Activated CD4-positive, alpha-beta T cell treated with anti-CD3 and anti-CD28 coated beads for 48 hours (primary cell): Measurements from ENCODE around the gene CENPN.
A peak's percentile ranks its signal among the peaks of the same experiment; 100 is the strongest.

Experiments used
- DNase-seq: peaks from one replicate; pipeline ENCODE4 v3.0.0-alpha.2; 2020

Gene CENPN

DNA sequence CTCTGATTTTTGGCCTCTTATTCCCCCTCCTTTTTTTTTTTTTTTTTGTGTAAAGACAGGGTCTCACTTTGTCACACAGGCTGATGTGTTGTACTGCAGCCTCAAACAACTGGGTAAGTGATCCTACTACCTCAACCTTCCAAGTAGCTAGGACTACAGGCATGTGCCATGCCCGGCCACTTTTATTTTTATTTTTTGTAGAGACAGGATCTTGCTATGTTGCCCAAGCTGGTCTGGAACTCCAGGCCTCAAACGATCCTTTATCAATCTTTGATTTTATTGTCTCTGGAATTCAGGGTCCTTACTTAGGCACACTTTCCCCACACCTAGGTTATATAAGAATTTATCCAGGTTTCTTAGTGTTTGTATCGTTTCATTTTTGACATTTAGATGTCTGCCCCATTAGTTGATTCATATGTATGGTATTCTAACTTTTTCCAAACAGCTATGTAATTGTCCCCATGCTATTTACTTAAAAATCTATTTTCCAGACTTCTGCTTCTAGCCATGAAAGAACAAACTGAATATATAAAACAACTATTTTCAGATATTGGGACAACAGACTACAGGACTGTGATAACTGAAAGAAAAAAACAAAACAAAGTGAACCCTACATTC, 14.2 kb upstream of the CENPN start:
- no peak for DNase-seq

DNA sequence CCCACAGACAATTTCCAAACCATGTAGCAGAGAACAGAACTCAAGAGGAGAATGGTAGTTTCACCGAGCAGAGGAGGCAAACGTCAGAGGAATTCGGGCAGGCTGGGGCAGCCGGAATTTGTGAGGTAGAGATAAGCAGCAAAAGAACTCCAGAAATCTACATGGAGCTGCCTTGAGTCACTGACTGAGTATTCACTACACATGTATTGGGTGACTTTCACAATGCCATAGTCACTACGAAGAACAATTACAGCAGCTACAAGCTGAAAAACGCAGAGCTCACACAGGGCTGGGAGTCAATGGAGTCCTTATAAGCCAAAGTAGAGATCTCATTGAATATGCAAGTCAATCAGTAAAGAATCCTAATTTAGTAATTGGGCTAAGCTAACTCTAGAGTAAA, 13.7 kb upstream of the CENPN start:
- DNase-seq: no peak

DNA sequence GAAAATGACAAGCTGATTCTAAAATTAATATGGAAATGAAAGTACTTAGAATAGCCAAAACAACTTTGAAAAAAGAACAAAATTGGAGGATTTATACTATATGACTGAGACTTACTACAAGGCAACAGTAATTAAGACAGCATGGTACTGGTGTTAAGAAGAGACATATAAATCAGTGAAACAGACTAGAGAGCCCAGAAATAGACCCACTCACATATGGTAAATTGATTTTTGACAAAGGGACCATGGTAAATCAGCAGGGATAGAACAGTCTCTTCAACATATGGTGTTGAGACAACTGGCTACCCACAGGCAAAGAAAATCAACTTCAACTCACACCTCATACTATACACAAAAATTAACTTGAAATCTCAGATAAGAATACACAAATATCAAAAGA, 13.2 kb upstream of the CENPN start:
- no peak for DNase-seq

DNA sequence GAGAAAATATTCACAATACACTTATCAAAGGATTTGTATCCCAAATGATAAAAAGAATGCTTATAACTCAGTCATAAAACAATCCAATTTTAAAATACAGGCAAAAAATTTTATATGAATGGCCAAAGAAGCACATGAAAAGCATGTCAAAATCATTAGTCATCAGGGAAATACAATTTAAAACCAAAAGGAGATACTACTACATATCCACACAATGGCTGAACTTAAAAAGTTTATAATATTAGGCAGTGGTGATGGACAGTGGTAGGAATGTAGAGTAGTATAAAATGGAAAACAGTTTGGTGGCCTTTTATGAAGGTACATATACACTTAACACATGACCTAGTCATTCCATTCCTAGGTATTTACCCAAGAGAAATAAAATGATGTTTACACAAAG, 12.6 kb upstream of the CENPN start:
- DNase-seq: no peak

DNA sequence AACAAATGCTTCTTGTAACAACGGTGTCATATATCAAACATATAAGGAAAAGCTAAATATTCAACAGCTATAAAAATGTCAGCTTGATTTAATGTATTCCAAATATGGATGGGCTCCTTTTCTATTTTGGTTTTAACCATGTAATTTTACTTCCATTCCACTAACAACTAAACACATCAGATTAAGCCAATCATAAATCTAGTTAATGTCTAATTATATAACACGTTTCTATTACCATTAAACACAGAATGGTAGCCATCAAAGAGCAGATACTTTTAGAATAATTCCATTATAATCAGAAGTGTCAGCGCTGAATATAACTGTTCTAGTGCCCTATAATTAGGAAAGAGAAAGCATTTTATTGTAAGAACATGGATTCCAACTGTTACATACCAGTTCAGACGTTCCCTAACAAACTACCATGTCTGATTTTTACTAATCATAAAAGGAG, 10.3 kb upstream of the CENPN start:
- DNase-seq: no peak

DNA sequence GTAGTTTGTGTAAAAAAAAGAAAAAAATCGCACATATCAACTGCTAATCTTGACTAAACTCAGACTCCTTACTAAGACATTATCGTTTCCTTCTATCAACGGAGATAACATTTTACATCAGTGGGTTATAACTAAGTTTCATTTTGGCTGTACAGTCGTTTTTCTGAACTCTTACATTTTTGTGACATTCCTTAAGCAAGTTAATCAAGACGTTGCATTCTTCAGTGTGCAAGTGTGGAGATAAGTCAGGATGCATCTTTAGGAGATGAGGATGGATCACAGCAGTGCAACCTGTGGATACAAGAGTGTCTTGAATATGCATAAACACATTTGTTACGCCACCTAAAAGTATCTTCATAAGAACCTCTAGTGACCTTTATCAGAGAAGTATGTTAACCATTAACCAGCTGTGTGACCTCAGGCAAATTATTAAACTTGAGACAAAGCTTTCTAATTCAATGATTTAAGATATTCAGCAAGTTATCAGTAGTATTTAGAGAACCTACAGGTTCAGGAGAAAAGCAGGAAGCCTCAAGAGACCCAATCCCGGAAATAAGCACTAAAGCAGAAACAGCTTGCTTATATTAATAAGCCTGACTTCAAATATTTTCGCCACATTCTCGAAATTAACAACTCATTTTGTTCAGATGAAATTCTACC, 9.7 kb upstream of the CENPN start:
- DNase-seq: no peak

DNA sequence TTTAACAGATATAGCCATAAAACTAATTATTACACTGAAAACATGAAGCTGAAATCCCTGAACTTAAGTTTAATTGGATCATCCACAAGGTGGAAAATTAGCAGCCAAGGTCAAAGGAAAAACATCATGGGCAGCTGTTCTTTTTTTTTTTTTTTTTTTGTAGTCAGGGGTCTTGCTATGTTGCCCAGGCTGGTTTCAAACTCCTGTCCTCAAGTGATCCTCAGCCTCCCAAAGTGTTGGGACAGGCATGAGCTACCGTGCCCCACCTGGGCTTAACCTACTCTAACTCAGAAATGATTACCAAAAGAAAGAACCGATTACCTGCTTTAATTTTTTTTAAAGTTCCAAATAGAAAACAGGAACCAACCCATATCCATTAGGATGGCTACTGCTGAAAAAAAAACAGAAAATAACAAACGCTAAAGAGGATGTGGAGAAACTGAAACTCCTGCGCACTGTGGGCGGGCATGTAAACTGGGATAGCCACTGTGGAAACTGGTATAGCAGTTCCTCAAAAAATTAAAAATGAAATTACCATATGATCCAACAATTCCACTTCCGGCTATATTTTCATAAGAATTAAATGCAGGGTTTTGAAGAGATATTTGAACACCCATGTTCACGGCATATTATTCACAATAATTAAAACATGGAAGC, 8.9 kb upstream of the CENPN start:
- no peak for DNase-seq

DNA sequence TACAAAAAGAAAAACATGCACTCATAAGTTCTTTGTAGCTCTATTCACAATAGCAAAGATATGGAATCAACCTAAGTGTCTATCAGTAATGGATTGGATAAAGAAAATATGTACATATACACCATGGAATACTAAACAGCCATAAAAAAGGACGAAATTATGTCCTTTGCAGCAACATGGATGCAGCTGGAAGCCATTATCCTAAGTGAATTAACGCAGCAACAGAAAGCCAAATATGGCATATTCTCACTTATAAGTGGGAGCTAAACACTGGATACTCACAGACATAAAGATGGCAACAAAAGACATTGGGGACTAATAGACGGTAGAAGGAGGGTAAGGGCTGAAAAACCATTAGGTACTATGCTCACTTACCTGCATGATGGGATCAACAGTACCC, 6.1 kb upstream of the CENPN start:
- no peak for DNase-seq

DNA sequence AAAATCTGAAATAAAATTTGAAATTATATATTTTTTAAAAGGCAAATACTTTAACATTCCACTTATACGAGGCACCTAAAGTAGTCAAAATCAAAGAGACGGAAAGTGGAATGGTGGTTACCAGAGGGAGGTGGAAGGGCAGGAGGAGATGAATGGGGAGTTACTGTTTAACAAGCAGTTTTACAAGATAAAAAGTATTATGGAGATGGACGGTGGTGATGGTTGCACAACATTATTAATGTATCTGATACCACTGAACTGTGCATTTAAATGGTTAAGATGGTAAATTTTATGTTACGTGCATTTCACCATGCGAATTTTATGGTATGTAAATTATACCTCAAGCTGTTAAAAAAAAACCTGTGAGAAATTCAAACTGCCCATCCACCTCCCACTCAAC, 5.7 kb upstream of the CENPN start:
- DNase-seq: no peak

DNA sequence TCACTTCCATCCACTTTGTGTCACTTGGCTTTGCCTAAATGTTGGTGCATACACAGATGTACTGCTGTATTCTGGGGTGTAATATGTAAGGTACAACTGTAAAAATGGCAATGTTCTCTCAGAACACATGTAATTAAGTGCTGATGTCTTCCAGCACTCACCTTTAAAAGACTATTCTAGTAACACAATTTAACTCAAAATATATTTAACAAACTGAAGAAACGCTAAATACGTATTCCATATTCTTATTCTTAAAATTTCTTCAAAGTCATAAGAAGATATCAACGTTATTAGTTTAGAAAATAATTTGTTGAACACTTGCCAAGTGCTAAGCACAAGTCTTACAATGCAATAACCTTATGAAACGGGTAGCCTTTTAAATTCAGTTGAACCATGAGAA, 4.0 kb upstream of the CENPN start:
- no peak for DNase-seq

DNA sequence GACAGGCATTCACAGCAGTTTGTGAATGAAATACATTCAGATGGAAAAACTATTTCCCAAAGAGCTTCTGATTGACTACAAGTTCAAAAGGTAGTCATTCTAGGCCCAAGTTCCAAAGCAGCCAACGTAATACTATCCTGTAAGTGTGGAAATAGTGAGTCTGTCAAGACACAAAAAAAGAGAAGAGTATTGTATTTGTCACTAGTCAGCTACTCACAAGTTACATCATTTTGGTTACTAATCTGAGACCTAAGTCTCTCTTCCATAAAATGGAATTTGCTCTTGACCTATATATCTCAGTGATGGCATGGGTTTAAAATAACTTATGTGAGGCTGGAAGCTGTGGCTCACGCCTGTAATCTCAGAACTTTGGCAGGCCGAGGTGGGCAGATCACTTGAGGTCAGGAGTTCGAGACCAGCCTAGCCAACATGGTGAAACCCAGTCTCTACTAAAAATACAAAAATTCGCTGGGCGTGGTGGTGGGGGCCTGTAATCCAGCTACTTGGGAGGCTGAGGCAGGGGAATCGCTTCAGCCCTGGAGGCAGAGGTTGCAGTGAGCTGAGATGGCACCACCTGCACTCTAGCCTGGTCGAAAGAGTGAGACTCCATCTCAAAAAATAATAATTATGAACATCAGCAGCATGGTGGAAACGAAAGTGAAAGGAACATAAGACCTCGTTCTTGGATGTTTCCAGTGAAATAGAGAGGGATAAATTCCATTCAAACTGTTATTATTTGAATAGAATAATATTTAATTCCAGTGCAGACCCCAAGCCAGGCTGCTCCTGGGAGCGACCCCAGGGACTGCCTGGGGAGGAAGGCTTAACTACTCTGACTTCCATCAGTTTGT, 3.2 kb upstream of the CENPN start:
- peak; percentile 45 for DNase-seq

DNA sequence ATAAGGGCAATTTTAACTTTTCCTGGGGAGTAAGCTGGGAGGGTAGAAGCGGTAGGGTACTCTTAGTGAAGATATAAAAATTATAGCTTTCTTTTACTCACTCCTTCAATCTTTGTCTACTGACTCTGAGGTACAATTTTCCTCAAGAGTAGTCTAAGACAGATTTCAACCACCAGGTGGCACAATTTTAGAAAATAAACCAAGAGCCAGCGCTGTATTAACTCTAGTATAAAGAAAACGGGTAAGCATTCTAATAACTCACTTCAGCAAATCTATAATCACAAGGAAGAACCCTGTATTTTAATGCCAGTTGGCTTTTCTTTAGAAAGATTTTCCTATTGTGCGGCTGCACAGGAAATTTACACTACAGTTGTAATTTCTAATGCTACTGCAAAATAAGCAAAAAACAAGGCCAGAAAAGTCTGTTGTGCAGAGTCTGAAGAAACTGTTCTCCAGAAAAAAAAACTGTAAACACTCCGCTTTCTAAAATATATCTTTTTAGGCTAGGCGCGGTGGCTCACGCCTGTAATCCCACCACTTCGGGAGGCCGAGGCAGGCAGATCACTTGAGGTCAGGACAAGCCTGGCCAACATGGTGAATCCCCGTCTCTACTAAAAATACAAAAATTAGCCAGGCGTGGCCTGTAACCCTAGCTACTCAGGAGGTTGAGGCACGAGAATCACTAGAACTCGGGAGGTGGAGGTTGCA, 2.2 kb upstream of the CENPN start:
- peak; percentile 18 for DNase-seq

DNA sequence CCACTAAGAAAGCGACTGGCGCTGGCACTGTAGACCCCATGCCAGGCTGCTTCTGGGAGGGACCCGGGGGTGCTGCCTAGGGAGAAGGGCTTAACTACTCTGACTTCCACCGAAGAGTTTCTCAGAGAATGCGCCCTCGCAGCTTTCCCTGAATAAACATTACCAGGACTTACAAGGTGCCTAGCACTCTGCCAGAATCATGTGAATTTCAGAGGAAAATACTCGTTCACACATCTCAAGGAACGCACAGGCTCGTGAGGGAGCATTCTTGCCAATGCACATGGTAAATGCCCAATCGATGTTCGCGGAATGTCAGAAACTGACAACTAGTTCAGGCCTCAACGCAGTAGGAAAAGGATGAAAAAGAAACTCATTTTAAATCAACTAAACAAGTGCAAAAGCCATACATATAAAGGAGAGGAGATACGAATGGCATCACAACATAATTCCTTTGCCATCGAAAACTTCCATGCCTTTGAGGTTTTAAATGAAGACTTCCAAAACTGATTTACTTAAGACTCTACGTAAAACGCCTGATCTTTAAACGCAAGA, 1.3 kb upstream of the CENPN start:
- no peak for DNase-seq

DNA sequence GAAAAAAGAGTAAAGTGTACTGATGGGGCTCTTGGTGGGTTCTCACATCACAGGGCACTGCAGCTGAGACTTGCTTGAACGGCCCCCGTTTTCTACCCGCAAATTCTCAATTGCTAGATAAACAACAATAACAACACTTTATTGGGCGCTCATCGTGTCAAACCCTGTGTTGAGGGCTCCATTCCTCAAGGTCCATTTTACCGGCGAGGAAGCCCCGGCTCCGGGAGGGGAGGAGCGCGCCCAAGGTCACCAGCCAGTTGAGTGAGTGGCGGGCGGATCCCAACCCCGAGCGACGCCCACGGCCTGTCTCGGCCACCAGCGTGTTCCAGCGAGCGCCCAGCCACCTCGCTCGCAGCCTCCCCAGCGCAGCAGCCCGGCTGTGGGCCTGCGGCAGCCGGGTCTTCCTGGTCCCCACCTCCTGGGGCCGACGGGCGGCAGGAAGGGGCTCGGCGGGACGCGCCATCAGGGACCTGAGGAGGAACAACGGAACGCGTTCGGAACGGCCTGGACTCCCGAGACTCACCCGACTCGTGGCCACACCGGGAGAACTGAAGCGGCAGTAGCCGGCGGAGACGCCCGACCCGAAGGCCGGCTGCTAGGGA, 702 bp upstream of the CENPN start:
- peak; percentile 84 for DNase-seq

DNA sequence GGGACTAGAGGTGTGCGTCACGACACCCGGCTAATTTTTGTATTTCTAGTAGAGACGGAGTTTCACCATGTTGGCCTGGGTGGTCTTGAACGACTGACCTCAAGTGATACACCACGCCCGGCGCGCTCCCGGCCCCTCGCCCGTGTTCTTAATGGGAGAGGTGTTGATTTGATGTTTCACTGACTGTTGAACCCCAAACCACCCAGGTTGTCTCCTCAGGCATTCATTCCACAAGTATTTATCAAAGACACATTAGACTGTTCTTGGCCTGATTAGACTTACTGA, 1.4 kb downstream of the CENPN start:
- no peak for DNase-seq

DNA sequence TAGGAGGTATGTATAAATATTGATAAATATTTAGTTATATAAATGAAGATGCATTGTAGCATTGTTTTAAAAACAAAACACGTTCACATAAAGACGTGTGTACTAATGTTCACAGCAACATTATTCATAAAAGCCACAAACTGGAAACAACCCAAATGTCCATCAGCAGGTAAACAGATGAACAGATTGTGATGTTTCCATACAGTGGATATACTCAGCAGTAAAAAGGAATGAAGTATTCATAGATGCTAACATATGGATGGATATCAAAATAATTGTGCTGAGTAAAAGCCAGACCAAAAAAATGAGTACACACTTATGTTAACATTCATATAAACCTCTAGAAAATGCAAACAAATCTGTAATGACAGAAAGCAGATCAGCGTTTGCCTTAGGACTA, 6.0 kb downstream of the CENPN start:
- no peak for DNase-seq

DNA sequence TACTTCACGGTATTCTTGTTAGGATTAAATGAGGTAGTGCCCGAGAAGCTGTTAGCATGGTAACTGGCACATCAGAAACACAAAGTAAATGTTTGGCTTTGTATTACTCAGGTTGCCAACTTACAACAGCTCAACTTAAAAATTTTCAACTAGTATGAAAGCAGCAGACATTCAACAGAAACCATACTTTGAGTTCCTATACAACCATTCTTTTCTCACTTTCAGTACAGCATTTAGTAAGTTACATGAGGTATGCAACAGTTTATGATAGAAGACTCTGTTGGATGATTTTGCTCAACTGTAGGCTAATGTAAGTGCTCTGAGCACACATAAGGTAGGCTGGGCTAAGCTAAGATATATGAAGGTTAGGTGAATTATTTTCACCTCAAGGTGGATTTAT, 7.7 kb downstream of the CENPN start:
- DNase-seq: no peak

DNA sequence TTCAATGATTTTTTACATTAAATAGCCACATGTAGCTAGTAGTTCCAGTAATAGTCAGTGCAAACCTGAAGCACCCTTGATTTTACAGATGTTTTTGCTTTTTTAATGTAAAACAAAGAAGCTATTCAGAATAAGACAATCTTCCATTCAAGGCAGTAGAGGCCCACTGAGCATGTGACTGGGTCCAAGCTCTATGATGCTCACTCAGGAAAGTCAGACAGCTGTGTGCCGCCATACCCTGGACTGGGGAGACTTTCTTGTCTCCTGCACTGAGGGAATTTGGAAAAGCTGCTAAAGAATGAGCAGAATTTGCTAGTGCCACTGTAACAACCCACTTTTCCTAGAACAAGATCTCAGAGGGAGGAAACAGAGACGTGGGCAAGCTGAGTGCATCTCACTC, 11.5 kb downstream of the CENPN start:
- no peak for DNase-seq

DNA sequence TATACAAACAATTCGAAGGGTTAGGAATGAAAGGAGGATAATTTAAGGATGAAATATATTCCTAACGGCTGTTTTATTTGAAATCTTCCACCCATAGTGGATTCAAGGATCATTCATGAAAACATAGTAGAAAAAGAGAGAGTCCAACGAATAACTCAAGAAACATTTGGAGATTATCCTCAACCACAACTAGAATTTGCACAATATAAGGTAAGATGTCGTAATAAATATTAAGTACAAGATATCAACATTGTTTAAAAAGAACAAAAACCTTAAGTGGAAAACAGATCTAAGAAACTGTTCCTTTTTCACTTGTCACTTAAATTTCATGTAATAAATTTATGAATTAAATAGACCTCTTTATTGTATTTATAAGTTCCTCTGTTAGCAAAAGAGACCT, 19.4 kb downstream of the CENPN start:
- no peak for DNase-seq

DNA sequence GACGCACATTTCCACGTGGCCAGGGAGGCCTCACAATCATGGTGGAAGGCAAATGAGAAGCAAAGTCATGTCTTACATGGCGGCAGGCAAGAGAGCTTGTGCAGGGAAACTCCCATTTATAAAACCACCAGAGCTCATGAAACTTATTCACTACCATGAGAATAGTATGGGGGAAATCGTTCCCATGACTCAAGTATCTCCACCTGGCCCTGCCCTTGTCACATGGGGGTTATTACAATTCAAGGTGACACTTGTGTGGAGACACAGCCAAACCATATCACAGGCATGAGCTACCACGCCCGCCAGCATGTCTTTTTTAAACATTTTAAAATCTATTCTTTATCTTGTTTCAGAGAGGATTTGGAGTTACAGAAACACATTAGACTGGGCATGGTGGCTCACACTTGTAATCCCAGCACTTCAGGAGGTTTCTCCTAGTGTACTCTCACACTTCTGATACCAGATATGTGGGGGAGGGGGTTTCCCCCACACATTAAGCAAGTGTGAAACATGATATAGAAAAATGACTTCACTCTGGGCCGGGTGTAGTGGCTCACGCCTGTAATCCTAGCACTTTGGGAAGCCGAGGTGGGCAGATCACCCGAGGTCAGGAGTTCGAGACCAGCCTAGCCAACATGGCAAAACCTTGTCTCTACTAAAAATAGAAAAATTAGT, 23.1 kb downstream of the CENPN start:
- DNase-seq: peak; percentile 49

DNA sequence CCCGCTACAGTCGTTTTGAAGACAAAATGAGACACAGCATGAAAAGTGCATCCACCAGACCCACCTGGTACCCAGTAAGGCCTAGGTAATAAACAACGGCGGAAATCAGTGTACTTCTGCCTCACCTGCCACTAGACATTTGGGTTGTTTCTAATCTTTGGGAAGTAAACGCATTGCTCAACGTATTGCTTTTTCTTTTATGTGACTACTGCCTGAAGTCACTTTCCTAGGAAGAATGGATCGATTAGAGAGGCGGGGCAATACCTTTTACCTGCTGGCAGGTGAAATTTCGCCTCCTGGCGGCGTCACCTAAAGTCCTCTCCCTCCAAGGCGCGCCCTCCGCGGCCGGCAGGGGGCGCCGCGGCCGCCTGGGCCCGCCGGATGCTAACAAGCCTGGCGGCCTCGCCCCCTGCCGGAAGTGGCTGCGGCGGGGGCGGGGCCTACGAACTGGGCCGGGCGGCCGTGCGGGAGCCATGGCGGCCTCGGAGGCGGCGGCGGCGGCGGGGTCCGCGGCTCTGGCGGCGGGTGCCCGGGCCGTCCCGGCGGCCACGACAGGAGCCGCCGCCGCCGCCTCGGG, 28.5 kb downstream of the CENPN start, which contains the start of gene ATMIN:
TSS of gene ATMIN (plus strand) at position 445 of the 577 bp plus-strand sequence. CDS start at position 474, 29 bp downstream.
- peak; percentile 90 for DNase-seq
